LoVo (cell line): ENCODE data around the gene HDGFL3.

Experiments used
- DNase-seq: peaks from one replicate; pipeline ENCODE4 v3.0.0-alpha.2; 2016; ENCODE audit warnings: low spot score

Gene HDGFL3

DNA sequence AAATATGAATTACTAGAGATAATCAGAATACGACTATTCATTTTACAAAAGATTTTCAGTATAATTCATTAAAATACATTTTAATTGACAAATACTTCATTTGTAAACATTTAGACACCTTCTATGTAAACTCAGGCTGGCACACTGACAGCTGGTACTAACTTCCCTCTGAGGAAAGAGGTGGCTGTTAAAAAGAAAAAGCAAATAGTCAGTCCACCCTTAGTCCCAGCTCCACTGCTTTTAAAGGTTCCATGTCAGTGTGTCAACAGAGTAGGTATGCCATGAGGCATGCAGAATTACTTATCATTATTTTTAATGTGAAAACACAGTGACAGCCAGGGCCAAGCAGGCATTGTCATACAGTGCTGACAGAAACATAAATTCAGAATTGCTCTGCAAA, 84.1 kb downstream of the HDGFL3 start:
- DNase-seq = no peak

- DNase-seq = no peak
These were observed 87.5 kb downstream of the HDGFL3 start for GRCh38 chr15:83119968-83120581.

GRCh38 chr15:83118968-83119367, 88.7 kb downstream of the HDGFL3 start:
- no peak for DNase-seq

DNA sequence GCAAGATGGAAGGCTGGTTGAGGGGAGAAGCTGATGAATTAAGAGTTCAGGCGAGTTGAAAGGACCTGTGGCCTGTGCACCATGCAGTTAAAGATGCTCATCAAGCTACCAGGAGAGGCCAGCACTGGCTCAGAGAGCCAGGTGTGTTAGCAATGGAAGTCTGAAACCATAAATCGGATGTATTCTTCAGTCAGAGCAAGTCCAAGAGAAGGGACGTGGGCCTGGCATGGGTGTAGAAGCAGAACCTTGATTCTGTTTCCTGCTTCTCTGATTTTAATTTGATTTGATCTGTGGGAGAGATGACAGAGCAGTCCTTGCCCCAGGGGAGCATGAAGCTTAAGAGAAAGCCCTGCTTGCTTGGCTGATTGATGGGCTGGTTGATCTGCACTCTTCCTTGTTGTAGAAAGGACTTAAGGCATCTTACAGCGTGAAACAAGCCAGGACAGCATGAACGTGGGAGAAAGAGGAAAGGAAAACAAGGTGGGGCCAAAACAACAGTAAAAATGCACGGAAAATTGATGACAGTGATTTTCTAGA, 89.3 kb downstream of the HDGFL3 start:
- DNase-seq = no peak

GRCh38 chr15:83115831-83116565, 91.6 kb downstream of the HDGFL3 start:
- DNase-seq = no peak

- DNase-seq = no peak
These were observed 92.2 kb downstream of the HDGFL3 start for GRCh38 chr15:83115410-83115809.

DNA sequence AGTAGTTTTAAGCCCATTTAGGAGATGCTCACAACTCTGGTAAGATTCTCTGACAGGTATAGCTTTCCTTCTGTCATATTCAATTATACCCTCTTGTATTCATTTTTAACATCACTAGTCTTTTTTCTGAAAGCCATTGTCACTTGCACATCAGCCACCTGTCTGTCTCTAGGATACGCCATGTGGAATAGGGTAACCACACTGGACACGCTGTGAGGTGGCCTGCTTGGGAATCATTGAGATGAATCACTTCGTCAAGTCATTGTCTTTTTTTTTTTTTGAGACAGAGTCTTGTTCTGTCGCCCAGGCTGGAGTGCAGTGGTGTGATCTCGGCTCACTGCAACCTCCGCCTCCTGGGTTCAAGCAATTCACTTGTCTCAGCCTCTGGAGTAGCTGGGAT, 92.8 kb downstream of the HDGFL3 start:
- no peak for DNase-seq

- DNase-seq = no peak
These were observed 93.5 kb downstream of the HDGFL3 start for GRCh38 chr15:83113881-83114674.

- no peak for DNase-seq
These were observed 94.7 kb downstream of the HDGFL3 start for GRCh38 chr15:83112956-83113299.

DNA sequence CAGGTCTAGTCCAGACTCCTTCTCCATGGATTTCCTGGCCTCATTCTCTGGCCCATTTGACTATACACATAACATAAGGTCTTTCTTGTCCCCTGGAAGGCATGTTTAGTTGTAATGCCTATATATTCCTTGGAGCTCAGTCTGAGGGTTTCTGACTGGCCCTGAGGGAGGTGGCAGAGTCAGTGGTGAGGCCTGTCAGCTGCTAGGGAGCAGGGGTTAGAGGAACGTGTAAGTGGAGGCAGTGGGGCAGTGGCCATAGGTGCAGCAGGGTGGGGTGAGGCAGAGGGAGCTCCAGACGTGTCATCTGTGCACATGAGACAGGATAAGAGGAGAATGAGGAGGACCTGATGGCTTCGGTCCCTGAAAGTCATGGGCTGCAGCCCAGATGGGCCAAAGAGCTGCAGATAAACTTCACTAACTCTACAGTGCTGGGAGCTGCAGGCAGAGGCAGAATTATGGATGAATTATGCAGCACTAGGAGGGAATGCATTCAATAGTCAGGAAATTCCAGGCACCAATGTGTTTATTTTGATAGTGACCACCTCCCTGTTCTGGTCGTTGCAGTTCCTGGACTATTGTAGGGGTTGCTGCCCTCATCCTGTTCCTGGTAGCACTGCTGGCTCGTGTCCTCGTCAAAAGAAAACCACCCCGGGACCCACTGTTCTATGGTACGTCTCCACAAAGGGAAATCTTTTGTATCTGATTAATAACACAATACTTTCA, 95.2 kb downstream of the HDGFL3 start:
- DNase-seq = no peak

- no peak for DNase-seq
These were observed 96.5 kb downstream of the HDGFL3 start for GRCh38 chr15:83111149-83111548.

DNA sequence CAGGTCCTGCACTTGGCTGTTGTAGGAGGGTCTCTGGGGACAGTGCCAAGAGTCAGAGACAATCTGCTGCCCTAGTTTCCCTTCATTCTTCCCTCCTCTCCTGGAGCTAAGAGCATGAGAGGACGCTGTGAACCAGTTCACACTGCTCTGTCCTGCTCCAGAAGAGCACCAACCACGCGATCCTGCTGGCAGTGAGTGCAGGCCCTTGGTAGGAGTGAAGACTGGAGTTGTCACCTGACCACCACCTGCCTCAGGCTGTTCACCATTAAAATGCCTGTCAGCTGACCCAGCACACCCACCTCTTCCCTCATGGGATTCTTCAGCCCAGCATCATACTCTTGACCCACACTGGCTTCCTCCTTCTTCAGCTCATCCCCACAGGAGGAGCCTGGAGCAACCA, 97.2 kb downstream of the HDGFL3 start:
- DNase-seq = no peak

DNA sequence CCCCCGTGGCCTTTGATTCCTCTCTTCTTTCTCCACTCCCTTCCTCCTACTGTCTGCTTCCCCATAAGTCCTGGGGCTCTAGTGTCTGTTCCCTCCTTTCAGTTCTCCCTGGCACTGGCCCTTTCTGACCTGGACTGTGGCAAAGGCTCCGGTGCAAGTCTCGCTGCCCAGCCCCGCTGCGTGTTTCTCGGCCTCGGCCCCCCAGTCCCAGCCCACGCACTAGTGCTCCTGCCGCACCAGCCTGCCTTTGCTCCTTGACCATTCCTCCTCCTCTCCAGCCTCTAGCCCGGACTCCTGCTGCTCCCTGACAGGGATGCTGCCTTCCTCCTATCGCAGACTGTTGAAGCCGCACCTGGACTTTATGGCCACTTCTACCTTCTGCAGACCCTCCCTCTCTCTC, 98.1 kb downstream of the HDGFL3 start:
- no peak for DNase-seq

GRCh38 chr15:83108266-83109219, 99.1 kb downstream of the HDGFL3 start:
- DNase-seq = no peak

DNA sequence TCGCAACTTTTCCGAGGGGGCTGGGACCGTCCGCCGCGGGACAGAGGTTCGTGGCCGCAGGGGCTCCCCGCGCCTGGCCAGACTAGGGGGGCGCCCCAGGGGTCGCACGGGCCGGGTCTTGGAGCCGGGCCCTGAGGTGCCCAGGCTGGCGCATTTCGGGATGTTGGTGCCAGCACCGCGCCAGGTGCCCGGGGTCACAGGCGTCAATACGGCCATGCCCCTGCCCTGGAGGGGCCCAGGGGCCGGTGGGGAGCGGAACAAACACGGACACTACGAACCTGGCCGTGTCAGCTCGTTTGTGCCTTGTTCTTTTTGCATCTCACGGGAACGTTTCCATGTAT, 99.8 kb downstream of the HDGFL3 start:
- no peak for DNase-seq

GRCh38 chr15:83106994-83107840, 100.4 kb downstream of the HDGFL3 start, which contains the start of gene TM6SF1:
Gene TM6SF1 (plus strand): TSS chr15:83107645. CDS start chr15:83107681, 36 bp downstream.
- DNase-seq = no peak

- no peak for DNase-seq
These were observed 102.2 kb downstream of the HDGFL3 start for GRCh38 chr15:83105440-83105839.

GRCh38 chr15:83104141-83104540, 103.5 kb downstream of the HDGFL3 start:
- no peak for DNase-seq

DNA sequence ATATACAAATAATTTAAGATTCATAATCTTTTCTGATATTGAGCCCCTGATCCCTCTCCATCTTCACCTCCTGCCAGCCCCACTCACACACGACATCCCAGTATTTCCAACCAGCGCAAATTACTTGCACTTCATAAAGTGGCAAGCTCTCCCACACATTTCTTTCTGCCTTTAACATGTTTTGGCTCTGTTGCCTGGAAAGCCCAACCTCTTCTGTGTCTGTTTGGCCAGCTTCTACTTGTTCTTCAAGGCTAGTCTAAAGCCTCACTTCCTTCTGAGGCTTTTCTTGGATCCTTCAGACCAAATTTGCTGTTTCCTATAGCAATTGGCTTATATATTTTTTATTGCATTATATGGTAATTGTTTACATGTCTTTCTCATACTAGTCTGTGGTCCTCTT, 105.3 kb downstream of the HDGFL3 start:
- no peak for DNase-seq

DNA sequence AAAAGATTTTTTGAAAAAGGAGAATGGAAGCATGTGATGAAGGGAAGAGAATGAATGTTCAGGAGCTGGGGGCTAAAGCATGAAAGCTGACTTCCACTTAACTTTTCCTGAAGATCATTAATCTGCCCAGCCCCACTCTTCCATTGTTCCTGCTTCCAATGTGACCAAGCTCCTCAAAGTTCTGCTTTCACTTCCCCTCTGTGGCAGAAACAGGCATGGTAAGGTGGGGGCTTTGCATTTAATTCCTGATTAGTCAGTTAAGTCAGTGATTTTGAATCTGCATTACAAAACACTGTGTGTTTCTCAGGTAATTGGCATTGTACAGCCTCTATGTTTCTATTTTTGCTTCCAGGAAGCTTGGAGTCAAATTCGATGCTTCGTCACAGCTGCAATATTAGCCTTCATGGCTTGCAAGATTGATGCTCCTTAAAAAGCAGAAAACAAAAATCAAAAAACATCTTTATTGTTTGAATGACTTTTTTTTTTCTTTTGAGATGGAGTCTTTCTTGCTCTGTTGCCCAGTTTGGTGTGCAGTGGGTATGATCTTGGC, 107.5 kb downstream of the HDGFL3 start:
- no peak for DNase-seq
